Testis (tissue), 3 donors: Measurements from ENCODE around the gene EDAR. TPM values are rescaled to one million over a fixed set of nuclear protein-coding genes. Genes with fewer than 3 reads are reported as not detected.

Experiments used
- DNase-seq: peaks from one replicate; pipeline ENCODE4 v3.0.0-alpha.2; 2019
- H3K27ac ChIP-seq, 2 donors: fragments of 200-600 bp; sonication (generic); one replicate each; pipeline ENCODE4 v1.5.1; 2019
- H3K27me3 ChIP-seq: fragments of 200-600 bp; sonication (generic); one replicate; pipeline ENCODE4 v1.5.1; 2019
- H3K36me3 ChIP-seq: fragments of 200-600 bp; sonication (generic); one replicate; pipeline ENCODE4 v1.5.1; 2017; ENCODE audit warnings: low read depth; ENCODE audit errors: missing control alignments
- H3K4me1 ChIP-seq: fragments of 200-600 bp; sonication (generic); one replicate; pipeline ENCODE4 v1.5.1; 2019
- H3K4me3 ChIP-seq, 2 donors: fragments of 200-600 bp; sonication (generic); one replicate each; pipeline ENCODE4 v1.5.1; 2017 to 2019
- H3K9me3 ChIP-seq: fragments of 200-600 bp; sonication (generic); one replicate; pipeline ENCODE4 v1.5.1; 2017
- CTCF ChIP-seq, 3 experiments: fragments of 450-650 bp in 2 of 3; fragments of 200-600 bp in 1 of 3; sonication (generic) in 1 of 3; IDR thresholded peaks; one replicate each; pipeline ENCODE4 v1.5.1; 2016 to 2019; ENCODE audit warnings: antibody characterized with exemption in 3 of 3, mild to moderate bottlenecking in 2 of 3, moderate library complexity in 1 of 3
- POLR2A ChIP-seq: fragments of 450-650 bp; IDR thresholded peaks from one replicate; pipeline ENCODE4 v1.6.1; 2017; ENCODE audit warnings: antibody characterized with exemption, mild to moderate bottlenecking, moderate library complexity
- WGBS, 2 donors: methylation state at CpG; one replicate each; pipeline ENCODE4 v1.1.5; 2018; 5-methylcytosine and 5-hydroxymethylcytosine counted together
- intact Hi-C: fragments of 100-400 bp; cut with DNase I; formaldehyde crosslinking; loops from one replicate; pipeline ENCODE4 v1.15.1; 2023; ENCODE audit warnings: low total_unique reads
- polyA plus RNA-seq: library from polyadenylated mRNA; stranded (reverse); fragments of 350-450 nt; fragmentation: Illumina TruSeq; extraction: RNeasy Lipid Tissue Mini Kit (QIAGEN cat#74804); gene quantifications from one replicate; pipeline ENCODE4 v1.2.3, GENCODE V29; 2014; ENCODE audit warnings: low read depth, low replicate concordance; ENCODE audit not compliant: insufficient read depth
- total RNA-seq, 2 donors: library from RNA; depleted of rRNA; stranded (reverse); fragments of >200 nt; gene quantifications; one replicate each; pipeline ENCODE4 v1.2.3, GENCODE V29; 2016

EDAR gene
- total and polyA plus RNA-seq, 3 donors from 2014 or later, result 0.30 to 0.74 (median 0.39) TPM

GRCh38 chr2:108944601-108945331 is 44.3 kb downstream of the EDAR start:
- DNase-seq, result peak; percentile 33
- TF ChIP-seq POLR2A (no peak), CTCF (IDR thresholded peaks at IDR 0.05) (no peak)
- Histone ChIP-seq H3K9me3 (no peaks in the 10 kb centered on the region), H3K36me3 (no peaks in the 10 kb centered on the region), H3K27me3 (no peaks in the 10 kb centered on the region), H3K4me3 (no peak overlapping the region), H3K27ac (no peak overlapping the region), H3K4me1 (peaks cover 7% of the 10 kb centered on the region)
- intact Hi-C loops, result no loop called here
- 66 to 71% methylated on average over 8 to 16 of the region's 16 CpGs for WGBS, 2 donors

- H3K27ac ChIP-seq, result no peak overlapping the region
- TF ChIP-seq POLR2A (no peak), CTCF (IDR thresholded peaks at IDR 0.05) (no peak)
- no peak for DNase-seq
- H3K4me3 ChIP-seq, result no peak overlapping the region
- H3K36me3 ChIP-seq, result no peaks in the 10 kb centered on the region
- H3K27me3 ChIP-seq, result no peaks in the 10 kb centered on the region
- peaks cover 7% of the 10 kb centered on the region for H3K4me1 ChIP-seq
- intact Hi-C loops, result no loop called here
- 71 to 74% methylated on average over 6 of the region's 6 CpGs for WGBS, 2 donors
- no peaks in the 10 kb centered on the region for H3K9me3 ChIP-seq
These were observed 45.3 kb downstream of the EDAR start for GRCh38 chr2:108943751-108944150.

- Histone ChIP-seq H3K27me3 (no peaks in the 10 kb centered on the region), H3K9me3 (no peaks in the 10 kb centered on the region), H3K4me1 (peaks cover 7% of the 10 kb centered on the region), H3K4me3 (no peak overlapping the region), H3K36me3 (no peaks in the 10 kb centered on the region), H3K27ac (no peak overlapping the region)
- WGBS, 2 donors, result 50 to 59% methylated on average over 15 of the region's 15 CpGs
- intact Hi-C loops, result no loop called here
- no peak for DNase-seq
- TF ChIP-seq POLR2A (no peak), CTCF (IDR thresholded peaks at IDR 0.05) (no peak)
These were observed 46.1 kb downstream of the EDAR start for GRCh38 chr2:108942888-108943287.

- peaks cover 7% of the 10 kb centered on the region for H3K4me1 ChIP-seq
- TF ChIP-seq CTCF (IDR thresholded peaks at IDR 0.05), result no peak
- intact Hi-C loops, result no loop called here
These were observed 46.7 kb downstream of the EDAR start for GRCh38 chr2:108942231-108942825.

More at GRCh38 chr2:108942231-108942825, 46.7 kb downstream of the EDAR start:
- Histone ChIP-seq H3K27ac (no peak overlapping the region), H3K27me3 (no peaks in the 10 kb centered on the region), H3K9me3 (no peaks in the 10 kb centered on the region), H3K4me3 (peak overlapping the region in 1 of 2 donors; percentile 8), H3K36me3 (no peaks in the 10 kb centered on the region)
- no peak for DNase-seq
- WGBS, 2 donors, result 71% methylated on average over 34 of the region's 34 CpGs
